ENCODE data around the gene MTUS2.

- no peak for TF ChIP-seq POLR2A (IDR thresholded peaks at IDR 0.05; ENCODE audit: low read length)
- no peak for TF ChIP-seq GATA1 (IDR thresholded peaks at IDR 0.05; ENCODE audit: low read depth, low read length)
Measured at GRCh38 chr13:29471551-29471950, 651.4 kb downstream of the MTUS2 start.

Data from erythroblast (primary cell).